ENCODE data around the gene NXPH3. TPM values are rescaled to one million over a fixed set of nuclear protein-coding genes. Genes with fewer than 3 reads are reported as not detected.
"Not testable (repeated sequence)": the region's sequence is repeated elsewhere in the genome, so short reads cannot be mapped to it uniquely, and the experiment has no call there.

The NXPH3 gene
- total RNA-seq, 1 experiment from 2014 or later = not detected

DNA sequence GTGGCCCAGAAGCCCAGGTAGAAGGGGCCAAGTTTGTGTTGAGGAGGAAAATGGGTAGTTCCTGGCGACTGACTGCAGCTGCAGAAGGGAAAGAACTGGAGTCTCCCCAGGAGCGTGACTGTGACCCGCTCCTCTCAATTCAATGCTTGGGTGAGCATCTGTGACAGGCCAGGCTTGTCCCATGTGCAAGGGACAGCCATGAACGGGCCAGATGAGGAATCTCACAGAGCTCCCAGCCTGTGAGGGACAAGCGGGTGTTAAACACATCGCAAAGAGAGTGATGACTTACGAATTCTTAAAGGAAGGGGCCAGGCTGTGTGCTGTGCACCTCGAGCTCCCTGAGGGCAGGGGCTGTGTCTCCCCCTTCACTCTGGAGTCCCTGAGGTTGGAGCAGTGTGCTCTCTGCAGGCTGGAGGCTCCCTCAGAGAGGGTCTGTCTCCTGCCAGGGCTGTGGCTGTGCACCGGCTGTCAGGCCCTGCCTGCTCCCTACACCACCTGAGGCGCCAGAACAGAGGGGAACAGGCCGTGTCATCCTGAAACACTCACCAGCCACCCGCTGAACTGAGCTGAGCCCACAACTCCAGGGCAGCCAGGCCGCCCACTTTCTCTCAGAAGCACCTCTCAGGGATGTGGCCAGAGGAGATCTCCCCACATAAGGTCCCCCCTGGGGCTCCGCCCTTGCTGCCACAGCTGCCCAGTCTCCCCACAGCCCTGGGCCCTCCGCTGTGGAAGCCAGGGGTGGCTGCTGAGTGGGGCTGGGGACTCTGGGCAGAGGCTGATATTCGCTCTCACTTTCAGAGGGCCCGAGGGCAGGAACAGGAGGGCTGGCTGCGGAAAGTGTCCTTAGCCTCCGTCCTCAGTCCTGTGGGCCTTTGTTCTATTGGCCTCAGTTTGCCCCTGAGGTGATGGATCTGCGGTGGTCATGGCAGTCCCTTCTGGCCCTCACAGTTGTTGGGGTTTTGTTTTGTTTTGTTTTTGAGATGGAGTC is 25.7 kb upstream of the NXPH3 start:
- H3K36me3 ChIP-seq (ENCODE audit: low read depth) = no peaks in the 10 kb centered on the region
- no peak overlapping the region for H3K27ac ChIP-seq
- no peaks in the 10 kb centered on the region for H3K9me3 ChIP-seq (ENCODE audit: insufficient read depth, low read depth)
- POLR2A ChIA-PET (ENCODE audit: unreplicated experiment) = no interaction called here
- H3K27me3 ChIP-seq (ENCODE audit: insufficient read depth, low read depth) = peaks cover 6% of the 10 kb centered on the region; the same call in 1 of the 2 replicates
- H3K4me3 ChIP-seq = no peak overlapping the region
- H3F3A ChIP-seq (ENCODE audit: insufficient read depth, low read depth) = no peaks in the 10 kb centered on the region
- no peak for DNase-seq
- H2AFZ ChIP-seq = no peak overlapping the region
- no peaks in the 10 kb centered on the region for H3K4me1 ChIP-seq (replicated peaks; ENCODE audit: insufficient read depth)
- no peak overlapping the region for H3K4me2 ChIP-seq
- CTCF ChIA-PET = interaction anchor here (0.5 to 0.6 kb wide), 2 partner anchors 137 to 601 kb away, joined by 3 read pairs; no protein-coding TSS in a partner anchor
- no peaks in the 10 kb centered on the region for H3K9me2 ChIP-seq (ENCODE audit: insufficient read depth)
- no TSS peak for BruUV-seq (replicated peaks)
- intact Hi-C loops (cut with micrococcal nuclease; ENCODE audit: unreplicated experiment) = loop anchor here (2.0 kb wide), 2 partner anchors 53 to 235 kb away; no protein-coding TSS in a partner anchor
- no peaks in the 10 kb centered on the region for H4K20me1 ChIP-seq (ENCODE audit: insufficient read depth)
- H3K79me2 ChIP-seq (ENCODE audit: low read depth) = no peaks in the 10 kb centered on the region
- no peak for TF ChIP-seq EZH2 (IDR thresholded peaks at IDR 0.05; ENCODE audit: low read depth)
- TF ChIP-seq, protein P1, sequence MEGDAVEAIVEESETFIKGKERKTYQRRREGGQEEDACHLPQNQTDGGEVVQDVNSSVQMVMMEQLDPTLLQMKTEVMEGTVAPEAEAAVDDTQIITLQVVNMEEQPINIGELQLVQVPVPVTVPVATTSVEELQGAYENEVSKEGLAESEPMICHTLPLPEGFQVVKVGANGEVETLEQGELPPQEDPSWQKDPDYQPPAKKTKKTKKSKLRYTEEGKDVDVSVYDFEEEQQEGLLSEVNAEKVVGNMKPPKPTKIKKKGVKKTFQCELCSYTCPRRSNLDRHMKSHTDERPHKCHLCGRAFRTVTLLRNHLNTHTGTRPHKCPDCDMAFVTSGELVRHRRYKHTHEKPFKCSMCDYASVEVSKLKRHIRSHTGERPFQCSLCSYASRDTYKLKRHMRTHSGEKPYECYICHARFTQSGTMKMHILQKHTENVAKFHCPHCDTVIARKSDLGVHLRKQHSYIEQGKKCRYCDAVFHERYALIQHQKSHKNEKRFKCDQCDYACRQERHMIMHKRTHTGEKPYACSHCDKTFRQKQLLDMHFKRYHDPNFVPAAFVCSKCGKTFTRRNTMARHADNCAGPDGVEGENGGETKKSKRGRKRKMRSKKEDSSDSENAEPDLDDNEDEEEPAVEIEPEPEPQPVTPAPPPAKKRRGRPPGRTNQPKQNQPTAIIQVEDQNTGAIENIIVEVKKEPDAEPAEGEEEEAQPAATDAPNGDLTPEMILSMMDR (conservative IDR thresholded peaks at IDR 0.05) = no peak

DNA sequence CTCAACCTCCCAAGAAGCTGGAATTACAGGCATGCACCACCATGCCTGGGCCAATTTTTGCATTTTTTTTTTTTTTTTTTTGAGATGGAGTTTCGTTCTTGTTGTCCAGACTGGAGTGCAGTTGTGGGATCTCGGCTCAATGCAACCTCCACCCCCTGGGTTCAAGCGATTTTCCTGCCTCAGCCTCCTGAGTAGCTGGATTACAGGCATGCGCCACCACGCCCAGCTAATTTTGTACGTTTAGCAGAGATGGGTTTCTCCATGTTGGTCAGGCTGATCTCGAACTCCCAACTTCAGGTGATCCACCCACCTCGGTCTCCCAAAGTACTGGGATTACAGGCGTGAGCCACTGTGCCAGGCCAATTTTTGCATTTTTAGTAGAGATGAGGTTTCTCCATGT is 24.9 kb upstream of the NXPH3 start:
- CTCF ChIA-PET; H3K27ac ChIP-seq; BruUV-seq (replicated peaks); DNase-seq; H3K36me3 ChIP-seq (ENCODE audit: low read depth); H3K4me3 ChIP-seq; H3K9me3 ChIP-seq (ENCODE audit: insufficient read depth, low read depth); intact Hi-C loops (cut with micrococcal nuclease; ENCODE audit: unreplicated experiment); H3K79me2 ChIP-seq (ENCODE audit: low read depth); H3K4me2 ChIP-seq; H3F3A ChIP-seq (ENCODE audit: insufficient read depth, low read depth); H3K4me1 ChIP-seq (replicated peaks; ENCODE audit: insufficient read depth); H4K20me1 ChIP-seq (ENCODE audit: insufficient read depth); H2AFZ ChIP-seq; H3K9me2 ChIP-seq (ENCODE audit: insufficient read depth); POLR2A ChIA-PET (ENCODE audit: unreplicated experiment); H3K27me3 ChIP-seq (ENCODE audit: insufficient read depth, low read depth): not testable (repeated sequence)

DNA sequence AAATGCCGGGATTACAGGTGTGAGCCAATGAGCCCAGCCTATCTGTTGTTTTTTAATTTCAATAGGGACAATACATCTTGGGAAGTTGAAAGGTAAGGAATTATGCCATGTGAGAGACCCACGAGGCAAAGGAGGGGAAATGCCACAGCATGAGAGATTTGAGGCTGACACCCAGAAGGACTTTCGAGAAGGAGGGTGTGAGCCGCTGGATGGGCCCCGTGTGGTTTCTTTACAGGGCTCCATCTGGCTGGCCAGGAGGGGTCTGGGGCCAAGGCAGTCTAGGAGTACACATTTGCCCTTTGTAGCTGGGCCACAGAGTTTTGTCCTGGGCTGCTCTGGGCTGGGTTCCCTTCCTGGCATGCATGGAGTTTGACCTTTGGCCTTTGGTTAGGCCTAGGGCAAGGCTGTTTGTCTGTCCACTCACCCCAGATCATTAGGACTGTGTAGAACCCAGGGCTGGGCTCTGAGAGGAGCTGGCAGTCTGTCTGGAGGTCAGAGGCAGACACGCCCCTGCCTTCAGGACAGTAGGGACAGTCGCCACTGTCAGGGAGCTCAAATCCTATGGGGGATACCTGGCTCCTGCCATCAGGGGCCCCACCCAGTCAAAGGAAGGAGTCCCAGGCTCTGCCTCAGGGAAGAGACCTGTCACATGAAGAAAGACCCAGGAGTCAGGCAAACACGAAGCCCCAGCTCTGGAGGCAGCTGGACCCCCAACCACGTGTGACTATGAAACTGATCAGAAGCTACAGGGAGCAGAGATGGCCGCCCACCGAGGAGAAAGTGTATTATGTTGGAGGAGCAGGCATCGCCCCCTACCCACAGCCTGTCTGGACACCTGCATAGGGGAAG is 24.2 kb upstream of the NXPH3 start:
- H4K20me1 ChIP-seq (ENCODE audit: insufficient read depth) = no peaks in the 10 kb centered on the region
- intact Hi-C loops (cut with micrococcal nuclease; ENCODE audit: unreplicated experiment) = no loop called here
- H3K27me3 ChIP-seq (ENCODE audit: insufficient read depth, low read depth) = peaks cover 4% of the 10 kb centered on the region; the same call in 1 of the 2 replicates
- H3K79me2 ChIP-seq (ENCODE audit: low read depth) = no peaks in the 10 kb centered on the region
- TF ChIP-seq, protein P1 (conservative IDR thresholded peaks at IDR 0.05) = no peak
- no peak for TF ChIP-seq EZH2 (IDR thresholded peaks at IDR 0.05; ENCODE audit: low read depth)
- no peaks in the 10 kb centered on the region for H3K36me3 ChIP-seq (ENCODE audit: low read depth)
- BruUV-seq (replicated peaks) = no TSS peak
- H3K4me3 ChIP-seq = no peak overlapping the region
- H3K9me2 ChIP-seq (ENCODE audit: insufficient read depth) = no peaks in the 10 kb centered on the region
- H3K4me2 ChIP-seq = no peak overlapping the region
- H3F3A ChIP-seq (ENCODE audit: insufficient read depth, low read depth) = no peaks in the 10 kb centered on the region
- H3K9me3 ChIP-seq (ENCODE audit: insufficient read depth, low read depth) = no peaks in the 10 kb centered on the region
- no peaks in the 10 kb centered on the region for H3K4me1 ChIP-seq (replicated peaks; ENCODE audit: insufficient read depth)
- ChIA-PET CTCF (no interaction called here), POLR2A (ENCODE audit: unreplicated experiment) (no interaction called here)
- no peak overlapping the region for H3K27ac ChIP-seq
- no peak overlapping the region for H2AFZ ChIP-seq
- DNase-seq = no peak
